Karpas-422 (cell line): ENCODE measurements around the gene NUP93. TPM values are rescaled to one million over a fixed set of nuclear protein-coding genes. Genes with fewer than 3 reads are reported as not detected.

Source experiments
- DNase-seq: peaks from one replicate; pipeline ENCODE4 v3.0.0-alpha.2; 2015
- H2AFZ ChIP-seq: fragments of 200-600 bp; sonication (generic); 2 replicates; pipeline ENCODE4 v1.6.1; 2014; ENCODE audit warnings: antibody characterized with exemption, low read length, mixed read lengths
- H3K27ac ChIP-seq: fragments of 200-600 bp; sonication (generic); 2 replicates; pipeline ENCODE4 v1.5.1; 2014; ENCODE audit warnings: mild to moderate bottlenecking, low read length, moderate library complexity
- H3K27me3 ChIP-seq: fragments of 200-600 bp; sonication (generic); 2 replicates; pipeline ENCODE4 v1.6.1; 2014; ENCODE audit warnings: low read length, mixed read lengths
- H3K36me3 ChIP-seq: fragments of 200-600 bp; sonication (generic); 2 replicates; pipeline ENCODE4 v1.6.1; 2014; ENCODE audit warnings: low read length, mixed read lengths; ENCODE audit not compliant: insufficient read depth
- H3K4me1 ChIP-seq: fragments of 200-600 bp; sonication (generic); 2 replicates; pipeline ENCODE4 v1.6.1; 2014; ENCODE audit warnings: mild to moderate bottlenecking, low read length, mixed read lengths
- H3K4me2 ChIP-seq: fragments of 200-600 bp; sonication (generic); 2 replicates; pipeline ENCODE4 v1.6.1; 2014; ENCODE audit warnings: low read length, low read depth, mild to moderate bottlenecking; ENCODE audit not compliant: poor library complexity, severe bottlenecking
- H3K4me3 ChIP-seq: fragments of 200-600 bp; sonication (generic); 2 replicates; pipeline ENCODE4 v1.5.1; 2014; ENCODE audit warnings: mild to moderate bottlenecking, antibody characterized with exemption, low read length, mixed read lengths
- H3K79me2 ChIP-seq: fragments of 200-600 bp; sonication (generic); 2 replicates; pipeline ENCODE4 v1.6.1; 2014; ENCODE audit warnings: mild to moderate bottlenecking, low read length, mixed read lengths
- H3K9ac ChIP-seq: fragments of 200-600 bp; sonication (generic); 2 replicates; pipeline ENCODE4 v1.6.0; 2014; ENCODE audit warnings: low read length
- H3K9me2 ChIP-seq: fragments of 200-600 bp; sonication (generic), shearing (Covaris generic); replicated peaks from 2 replicates; pipeline ENCODE4 v1.6.0; 2014; ENCODE audit warnings: mild to moderate bottlenecking, low read length, moderate library complexity; ENCODE audit not compliant: insufficient read depth
- H3K9me3 ChIP-seq: fragments of 300-700, 200-600 bp; sonication (generic); 2 replicates; pipeline ENCODE4 v1.6.1; 2014; ENCODE audit warnings: low read length, mixed read lengths
- H4K20me1 ChIP-seq: fragments of 200-600 bp; sonication (generic); 2 replicates; pipeline ENCODE4 v1.6.1; 2014; ENCODE audit warnings: mild to moderate bottlenecking, antibody characterized with exemption, low read length, low read depth; ENCODE audit not compliant: insufficient read depth
- total RNA-seq: library from RNA; depleted of rRNA; stranded (reverse); fragments of >200 nt; shearing (Covaris generic); gene quantifications from 2 replicates; pipeline ENCODE4 v1.2.3, GENCODE V29; 2014; ENCODE audit warnings: low replicate concordance

NUP93 gene
- total RNA-seq, 1 experiment from 2014 or later: 116 TPM

GRCh38 chr16:56749672-56750491, 20.0 kb downstream of the NUP93 start:
- no peaks in the 10 kb centered on the region for H3K9me2 ChIP-seq
- peaks cover 64% of the 10 kb centered on the region for H3K36me3 ChIP-seq
- H3K4me3 ChIP-seq: no peak overlapping the region
- DNase-seq: peak; percentile 49
- H3K4me2 ChIP-seq: no peak overlapping the region
- H3K9me3 ChIP-seq: peaks cover 7% of the 10 kb centered on the region; the same call in 1 of the 2 replicates
- peaks cover 8% of the 10 kb centered on the region; the same call in 1 of the 2 replicates for H3K4me1 ChIP-seq
- H3K9ac ChIP-seq: no peak overlapping the region
- no peaks in the 10 kb centered on the region for H3K27me3 ChIP-seq
- H3K79me2 ChIP-seq: peaks cover 100% of the 10 kb centered on the region
- H2AFZ ChIP-seq: no peak overlapping the region
- H3K27ac ChIP-seq: no peak overlapping the region
- no peaks in the 10 kb centered on the region for H4K20me1 ChIP-seq

- H4K20me1 ChIP-seq: 0 out of 2 replicates have a peak, but pooled peaks cover 5% of the 10 kb centered on the region
- peaks cover 8% of the 10 kb centered on the region; the same call in 1 of the 2 replicates for H3K4me1 ChIP-seq
- DNase-seq: no peak
- peaks cover 67% of the 10 kb centered on the region for H3K36me3 ChIP-seq
- no peak overlapping the region for H3K4me2 ChIP-seq
- H3K9ac ChIP-seq: no peak overlapping the region
- H3K9me3 ChIP-seq: peaks cover 11% of the 10 kb centered on the region; the same call in 1 of the 2 replicates
- no peak overlapping the region for H3K27ac ChIP-seq
- H3K4me3 ChIP-seq: no peak overlapping the region
- no peak overlapping the region for H2AFZ ChIP-seq
- H3K27me3 ChIP-seq: no peaks in the 10 kb centered on the region
- peaks cover 98% of the 10 kb centered on the region for H3K79me2 ChIP-seq
- H3K9me2 ChIP-seq: no peaks in the 10 kb centered on the region
Observed at GRCh38 chr16:56753410-56753809, 23.5 kb downstream of the NUP93 start.

DNA sequence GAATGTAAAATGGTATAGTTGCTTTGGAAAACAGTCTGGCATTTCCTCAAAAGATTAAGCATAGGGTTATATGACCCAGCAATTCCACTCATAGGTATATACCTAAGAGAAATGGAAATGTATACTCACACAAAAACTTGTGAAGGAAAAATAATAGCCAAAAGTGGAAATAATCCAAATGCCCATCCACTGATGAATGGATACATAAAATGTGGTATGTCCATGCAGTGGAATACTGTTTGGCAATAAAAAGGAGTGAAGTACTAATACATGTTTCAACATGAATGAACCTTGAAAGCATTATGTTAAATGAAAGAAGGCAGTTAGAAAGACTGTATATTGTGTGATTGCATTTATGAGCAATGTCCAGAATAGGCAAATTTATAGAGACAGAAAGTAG, 25.1 kb downstream of the NUP93 start:
- Histone ChIP-seq H3K4me2 (no peak overlapping the region), H3K9ac (no peak overlapping the region), H3K4me3 (no peak overlapping the region), H3K79me2 (peaks cover 96% of the 10 kb centered on the region), H3K9me2 (no peaks in the 10 kb centered on the region), H3K36me3 (peaks cover 65% of the 10 kb centered on the region), H3K4me1 (no peaks in the 10 kb centered on the region), H4K20me1 (0 out of 2 replicates have a peak, but pooled peaks cover 5% of the 10 kb centered on the region), H3K27ac (no peak overlapping the region), H3K27me3 (no peaks in the 10 kb centered on the region), H2AFZ (no peak overlapping the region), H3K9me3 (peaks cover 11% of the 10 kb centered on the region; the same call in 1 of the 2 replicates)
- DNase-seq: no peak

DNA sequence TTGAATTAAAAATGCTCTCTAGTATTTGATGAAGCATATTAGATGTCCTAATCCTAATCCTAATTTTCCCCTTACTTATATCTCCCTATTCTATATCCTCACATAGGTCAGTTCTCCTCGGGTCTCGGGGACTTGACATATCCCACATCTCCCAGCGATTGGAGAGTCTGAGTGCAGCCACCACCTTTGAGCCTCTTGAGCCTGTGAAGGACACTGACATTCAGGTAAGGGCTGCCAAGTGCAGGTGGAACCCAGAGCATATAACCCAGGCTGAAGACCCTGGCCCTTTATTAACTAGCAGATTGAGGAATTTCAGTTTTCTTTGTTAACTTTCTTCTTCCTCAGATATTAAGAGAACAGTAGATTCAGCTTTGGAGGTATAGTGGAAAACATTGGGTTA, 28.5 kb downstream of the NUP93 start:
- peaks cover 84% of the 10 kb centered on the region for H3K79me2 ChIP-seq

GRCh38 chr16:56758930-56759329, 29.0 kb downstream of the NUP93 start:
- H3K4me3 ChIP-seq: no peak overlapping the region
- DNase-seq: no peak
- peaks cover 49% of the 10 kb centered on the region for H3K36me3 ChIP-seq
- no peaks in the 10 kb centered on the region for H3K27me3 ChIP-seq
- H3K9me3 ChIP-seq: peaks cover 4% of the 10 kb centered on the region; the same call in 1 of the 2 replicates
- H3K9me2 ChIP-seq: no peaks in the 10 kb centered on the region
- no peak overlapping the region for H3K9ac ChIP-seq
- H3K27ac ChIP-seq: no peak overlapping the region
- no peaks in the 10 kb centered on the region for H3K4me1 ChIP-seq
- 0 out of 2 replicates have a peak, but pooled peaks cover 5% of the 10 kb centered on the region for H4K20me1 ChIP-seq
- H3K4me2 ChIP-seq: no peak overlapping the region
- H3K79me2 ChIP-seq: peaks cover 82% of the 10 kb centered on the region
- no peak overlapping the region for H2AFZ ChIP-seq

More for the DNA sequence above, 28.5 kb downstream of the NUP93 start:
- peaks cover 6% of the 10 kb centered on the region; the same call in 1 of the 2 replicates for H3K9me3 ChIP-seq
- no peak overlapping the region for H2AFZ ChIP-seq
- no peak overlapping the region for H3K27ac ChIP-seq
- H3K9ac ChIP-seq: no peak overlapping the region
- peaks cover 54% of the 10 kb centered on the region for H3K36me3 ChIP-seq
- no peak for DNase-seq
- H3K4me2 ChIP-seq: no peak overlapping the region
- no peaks in the 10 kb centered on the region for H3K9me2 ChIP-seq
- no peaks in the 10 kb centered on the region for H3K4me1 ChIP-seq
- H3K4me3 ChIP-seq: no peak overlapping the region
- H3K27me3 ChIP-seq: no peaks in the 10 kb centered on the region
- H4K20me1 ChIP-seq: 0 out of 2 replicates have a peak, but pooled peaks cover 5% of the 10 kb centered on the region

- Histone ChIP-seq H3K27me3 (no peaks in the 10 kb centered on the region), H3K4me1 (peaks cover 3% of the 10 kb centered on the region; the same call in 1 of the 2 replicates), H3K27ac (no peak overlapping the region), H3K4me3 (no peak overlapping the region), H3K79me2 (peaks cover 73% of the 10 kb centered on the region), H3K9me3 (no peaks in the 10 kb centered on the region), H3K36me3 (peaks cover 37% of the 10 kb centered on the region; the same call in 1 of the 2 replicates), H3K9me2 (no peaks in the 10 kb centered on the region), H3K9ac (no peak overlapping the region), H4K20me1 (no peaks in the 10 kb centered on the region), H2AFZ (no peak overlapping the region), H3K4me2 (no peak overlapping the region)
- no peak for DNase-seq
Observed at GRCh38 chr16:56763291-56763916, 33.5 kb downstream of the NUP93 start.

DNA sequence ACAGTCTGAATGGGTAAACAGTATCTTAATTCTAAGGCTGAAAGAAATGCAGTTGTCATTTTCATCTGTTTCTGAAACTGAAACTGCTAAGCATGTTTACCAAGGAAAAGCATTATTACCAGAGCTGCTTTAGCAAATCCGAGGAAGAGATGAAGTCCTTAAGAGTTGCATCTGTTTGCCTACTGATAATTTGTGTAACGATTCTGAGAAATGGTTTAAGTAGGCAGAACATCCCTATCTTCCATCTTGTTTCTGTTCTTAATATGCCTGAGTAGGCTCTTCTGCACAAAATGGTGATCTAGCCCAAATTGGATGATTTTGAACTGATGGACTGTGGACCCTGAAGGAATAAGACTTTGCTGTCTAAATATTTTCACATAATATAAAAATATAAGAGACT, 34.9 kb downstream of the NUP93 start:
- Histone ChIP-seq H3K9me2 (no peaks in the 10 kb centered on the region), H3K9ac (no peak overlapping the region), H3K4me1 (peaks cover 3% of the 10 kb centered on the region; the same call in 1 of the 2 replicates), H3K79me2 (peaks cover 72% of the 10 kb centered on the region), H3K27ac (no peak overlapping the region), H4K20me1 (no peaks in the 10 kb centered on the region), H3K27me3 (no peaks in the 10 kb centered on the region), H3K4me2 (no peak overlapping the region), H3K36me3 (peaks cover 24% of the 10 kb centered on the region; the same call in 1 of the 2 replicates), H2AFZ (no peak overlapping the region), H3K4me3 (no peak overlapping the region), H3K9me3 (no peaks in the 10 kb centered on the region)
- DNase-seq: no peak

DNA sequence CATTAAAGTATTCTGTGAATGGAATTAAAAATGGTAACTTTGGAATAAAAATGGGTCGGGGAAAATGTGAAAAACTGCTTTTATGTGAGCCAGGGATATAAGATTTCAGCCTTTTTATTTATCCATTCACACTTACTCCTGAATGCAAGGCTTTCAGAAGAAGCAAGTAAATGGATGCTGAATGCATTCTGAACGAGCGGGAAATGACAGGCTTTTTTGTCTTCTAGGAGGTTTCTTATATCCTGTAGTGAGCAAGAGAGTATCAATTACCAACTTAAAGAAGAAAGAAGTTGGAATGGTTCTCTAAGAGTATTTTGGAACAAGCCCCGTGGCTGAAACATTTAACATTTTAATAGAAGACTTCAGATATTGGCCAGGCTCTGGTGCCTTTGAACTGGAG, 36.0 kb downstream of the NUP93 start:
- H3K9me2 ChIP-seq: no peaks in the 10 kb centered on the region
- peaks cover 5% of the 10 kb centered on the region; the same call in 1 of the 2 replicates for H3K4me1 ChIP-seq
- no peak overlapping the region for H3K9ac ChIP-seq
- H3K79me2 ChIP-seq: peaks cover 77% of the 10 kb centered on the region
- DNase-seq: no peak
- no peak overlapping the region for H3K4me3 ChIP-seq
- no peak overlapping the region for H3K27ac ChIP-seq
- no peaks in the 10 kb centered on the region for H3K27me3 ChIP-seq
- no peak overlapping the region for H3K4me2 ChIP-seq
- H2AFZ ChIP-seq: no peak overlapping the region
- peaks cover 17% of the 10 kb centered on the region; the same call in 1 of the 2 replicates for H3K36me3 ChIP-seq
- no peaks in the 10 kb centered on the region for H4K20me1 ChIP-seq
- H3K9me3 ChIP-seq: no peaks in the 10 kb centered on the region
